GM19035 (cell line): ENCODE measurements around the gene METAP1D.

Experiments
- ATAC-seq: cut with Tn5 transposase; IDR thresholded peaks from one replicate; pipeline ENCODE4 v1.9.1; 2021; ENCODE audit not compliant: unreplicated experiment

Gene METAP1D

DNA sequence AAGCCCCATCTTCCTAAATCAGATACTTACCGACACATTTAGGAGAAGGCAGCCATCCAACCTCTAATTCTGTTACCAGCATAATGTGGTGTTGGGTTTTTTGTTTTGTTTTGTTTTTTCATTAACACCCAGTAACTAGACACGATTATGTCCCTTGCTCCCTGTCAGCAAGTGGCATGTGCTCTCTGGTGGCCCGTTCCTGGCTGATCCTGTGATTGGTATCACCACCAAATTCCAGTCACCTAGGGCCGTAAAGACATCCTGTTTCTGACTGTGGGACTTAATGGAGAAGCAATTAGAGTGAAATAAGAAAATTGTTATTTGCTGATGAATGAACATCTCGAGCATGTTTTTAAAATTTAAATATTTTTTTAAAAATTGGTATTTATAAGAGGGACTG, 79.7 kb downstream of the METAP1D start:
- ATAC-seq, result no peak

- ATAC-seq, result no peak
Measured at GRCh38 chr2:172079838-172080640, 80.3 kb downstream of the METAP1D start.

DNA sequence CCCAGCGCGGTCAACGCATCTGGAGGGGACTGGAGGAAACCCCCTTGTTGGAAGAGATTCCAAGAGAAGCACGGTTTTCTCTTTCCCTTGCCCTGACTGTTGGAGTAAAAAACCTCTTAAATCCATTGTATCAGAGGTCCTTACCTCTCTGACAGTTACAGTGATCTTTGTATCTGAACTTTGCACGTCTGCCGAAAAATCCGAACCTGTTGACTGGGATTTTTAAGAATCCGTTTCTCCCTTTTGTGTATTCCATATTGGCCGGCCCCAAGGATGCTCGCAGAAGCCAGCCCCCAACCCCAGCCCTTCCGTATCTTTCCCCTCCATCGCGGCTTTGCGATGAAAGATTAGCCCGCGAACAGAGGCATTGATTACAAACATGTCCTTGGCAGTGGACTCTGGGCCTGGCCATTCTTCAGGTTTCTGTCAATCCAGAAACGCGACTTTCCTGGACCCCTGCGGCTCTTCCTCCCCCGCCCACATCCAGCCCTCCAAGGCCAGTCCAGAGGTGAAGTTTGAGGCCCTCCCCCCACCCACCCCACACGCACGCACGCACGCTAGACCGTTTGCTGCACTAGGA, 81.0 kb downstream of the METAP1D start:
- ATAC-seq, result no peak

- ATAC-seq, result no peak
Measured at GRCh38 chr2:172081221-172082022, 81.7 kb downstream of the METAP1D start.

DNA sequence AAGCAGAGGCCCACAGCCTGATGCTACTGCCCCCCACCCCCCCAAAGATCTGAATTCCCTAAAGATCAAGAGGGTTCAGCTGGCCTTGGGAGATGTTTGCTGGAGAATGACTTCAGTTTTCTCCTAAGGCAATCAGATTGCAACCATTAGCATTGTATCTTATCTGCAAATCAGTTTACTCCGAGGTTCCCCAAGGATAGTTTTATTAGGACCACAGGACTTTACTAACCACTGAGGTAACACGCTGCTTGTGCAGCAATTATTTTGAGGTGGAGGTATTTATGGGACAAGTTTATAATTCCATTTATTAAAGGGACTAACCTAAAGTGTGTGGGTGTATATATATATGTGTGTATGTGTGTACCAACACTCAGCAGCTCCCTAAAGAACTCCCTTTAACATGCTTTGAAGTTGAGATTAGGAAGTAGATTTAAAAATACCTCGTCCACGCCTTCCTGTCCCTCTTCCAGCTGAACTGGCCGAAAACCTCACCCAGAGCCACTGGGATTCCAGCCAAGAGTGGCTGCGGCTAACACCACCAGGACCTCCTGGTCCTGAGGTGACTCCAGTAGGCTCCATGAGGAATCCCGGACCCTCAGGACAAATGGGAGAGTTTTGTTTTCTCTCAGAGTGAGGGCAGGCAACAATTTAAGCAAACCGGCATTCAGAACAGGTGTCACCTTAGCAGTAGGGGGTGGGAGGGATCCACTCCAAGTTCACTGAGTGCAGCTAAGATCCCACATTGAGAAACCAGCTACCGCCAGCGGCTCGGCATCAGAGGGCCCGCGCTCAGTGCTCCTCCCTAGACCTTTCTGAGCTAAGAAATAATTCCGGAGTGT, 82.6 kb downstream of the METAP1D start:
- no peak for ATAC-seq

DNA sequence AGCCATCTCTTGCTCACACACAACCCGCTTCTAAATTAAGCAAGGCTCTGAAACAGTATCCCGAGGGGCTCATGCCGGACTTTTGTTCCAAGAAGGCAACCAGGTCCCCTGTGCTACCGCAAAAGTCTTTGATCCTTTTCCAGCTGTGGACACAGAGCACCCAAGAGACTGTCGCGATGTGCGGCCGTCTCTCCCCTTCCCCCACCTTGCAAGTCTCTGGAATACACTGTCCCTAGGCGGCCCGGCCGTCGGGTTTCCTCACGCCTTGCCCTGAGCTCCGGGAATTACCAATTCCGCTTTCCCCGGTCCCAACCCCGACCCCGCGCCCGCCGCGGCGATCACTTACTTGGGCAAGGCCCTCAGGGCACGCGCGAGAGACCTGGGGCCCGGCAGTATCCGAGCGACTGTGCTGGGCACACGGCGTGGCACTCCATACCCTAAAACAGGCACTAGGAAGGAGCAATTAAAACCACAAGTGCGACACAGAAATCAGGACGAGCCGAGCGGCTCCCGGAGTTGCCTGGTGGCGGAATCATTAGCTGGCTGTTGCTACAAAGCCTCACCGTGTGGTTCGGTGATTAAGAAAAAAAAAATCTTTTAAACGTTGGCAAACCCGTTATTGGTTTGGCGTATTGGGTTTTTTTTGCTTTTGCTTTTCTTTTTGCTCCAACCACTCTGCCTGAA, 83.3 kb downstream of the METAP1D start:
- ATAC-seq, result no peak

- ATAC-seq, result no peak
Measured at GRCh38 chr2:172083628-172084394, 84.1 kb downstream of the METAP1D start.

- ATAC-seq, result no peak
Measured at GRCh38 chr2:172084395-172084644, 84.6 kb downstream of the METAP1D start.

GRCh38 chr2:172084645-172085459, 85.1 kb downstream of the METAP1D start:
- peak; percentile 88 for ATAC-seq

DNA sequence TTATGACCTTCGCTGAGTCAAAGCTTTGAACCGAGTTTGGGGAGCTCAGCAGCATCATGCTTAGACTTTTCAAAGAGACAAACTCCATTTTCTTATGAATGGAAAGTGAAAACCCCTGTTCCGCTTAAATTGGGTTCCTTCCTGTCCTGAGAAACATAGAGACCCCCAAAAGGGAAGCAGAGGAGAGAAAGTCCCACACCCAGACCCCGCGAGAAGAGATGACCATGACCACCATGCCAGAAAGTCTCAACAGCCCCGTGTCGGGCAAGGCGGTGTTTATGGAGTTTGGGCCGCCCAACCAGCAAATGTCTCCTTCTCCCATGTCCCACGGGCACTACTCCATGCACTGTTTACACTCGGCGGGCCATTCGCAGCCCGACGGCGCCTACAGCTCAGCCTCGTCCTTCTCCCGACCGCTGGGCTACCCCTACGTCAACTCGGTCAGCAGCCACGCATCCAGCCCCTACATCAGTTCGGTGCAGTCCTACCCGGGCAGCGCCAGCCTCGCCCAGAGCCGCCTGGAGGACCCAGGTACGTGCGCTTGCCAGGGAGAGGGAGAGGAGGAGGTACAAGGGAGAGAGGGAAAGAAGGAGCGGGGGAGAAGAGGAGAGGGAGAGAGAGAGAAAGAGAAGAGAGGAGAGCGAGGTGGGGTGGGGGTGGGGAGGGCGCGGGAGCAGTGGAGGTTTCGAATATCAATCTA, 85.9 kb downstream of the METAP1D start, which contains the start of gene DLX1:
DLX1 (plus strand) TSS at position 48 of the 700 bp plus-strand sequence; CDS start at position 219, 171 bp downstream.
- ATAC-seq, result peak; percentile 11

DNA sequence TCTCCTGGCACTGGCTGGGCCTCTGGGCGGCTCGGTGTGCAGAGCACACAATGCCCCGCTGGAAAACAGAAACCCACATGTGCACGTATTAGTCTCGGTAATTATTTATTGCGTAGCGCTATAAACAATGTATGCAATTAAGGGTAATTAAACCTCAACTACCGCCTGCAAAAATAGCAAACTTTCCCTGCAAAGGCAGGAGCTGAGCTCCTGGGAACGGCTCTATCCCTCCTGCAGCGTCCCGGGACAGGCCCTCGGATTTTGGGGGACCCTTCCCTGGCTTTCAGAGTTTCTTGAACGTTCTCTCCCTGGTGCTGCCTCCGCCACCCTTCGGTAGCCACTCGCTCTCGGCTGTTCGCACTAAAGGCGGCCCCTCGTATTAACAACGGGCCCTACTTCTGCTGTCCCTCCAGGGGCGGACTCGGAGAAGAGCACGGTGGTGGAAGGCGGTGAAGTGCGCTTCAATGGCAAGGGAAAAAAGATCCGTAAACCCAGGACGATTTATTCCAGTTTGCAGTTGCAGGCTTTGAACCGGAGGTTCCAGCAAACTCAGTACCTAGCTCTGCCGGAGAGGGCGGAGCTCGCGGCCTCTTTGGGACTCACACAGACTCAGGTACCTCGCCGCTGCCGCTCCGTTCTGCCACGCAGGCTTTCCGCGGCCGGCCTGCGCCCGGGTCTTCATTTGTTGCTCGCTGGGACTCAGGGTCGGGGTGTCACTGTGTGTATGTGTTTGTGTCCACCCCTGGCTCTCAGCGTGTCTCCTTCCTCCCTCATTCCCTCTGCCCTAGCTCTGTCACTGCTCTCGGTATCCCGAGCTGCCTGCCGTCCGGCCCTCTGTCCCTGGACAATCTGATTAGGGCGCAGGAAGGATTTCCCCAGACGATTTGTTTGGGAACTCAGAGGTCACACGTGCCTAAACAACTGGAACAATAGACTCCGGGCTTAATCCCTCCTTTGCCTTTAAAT, 86.8 kb downstream of the METAP1D start:
- no peak for ATAC-seq

DNA sequence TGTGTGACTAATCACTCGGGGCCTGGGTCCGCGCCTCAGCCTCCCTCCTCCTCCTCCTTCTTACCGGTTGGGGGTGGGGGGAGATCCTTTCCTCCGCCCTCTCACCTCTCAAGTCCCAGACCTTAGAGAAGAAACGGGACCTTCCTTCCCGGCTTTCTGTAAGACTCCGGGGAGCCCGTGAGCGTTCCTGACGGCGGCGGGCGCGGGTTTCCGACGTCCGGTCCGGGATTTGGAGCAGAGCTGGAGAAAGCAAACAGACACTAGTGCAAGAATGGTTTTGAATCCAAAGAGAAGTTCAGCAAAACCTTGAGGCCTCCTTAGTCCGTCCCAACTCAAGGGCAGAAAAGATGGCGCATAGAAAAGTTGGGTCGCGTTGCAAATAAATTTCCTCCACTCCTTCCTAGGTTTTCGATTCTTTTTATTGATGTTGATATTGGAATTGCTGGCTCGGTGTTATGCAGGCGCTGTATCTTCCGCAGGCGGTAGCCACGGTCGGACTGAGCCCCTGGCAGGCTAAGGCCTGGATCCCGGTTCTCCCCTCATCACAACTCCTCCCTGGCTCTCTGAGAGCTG, 87.5 kb downstream of the METAP1D start:
- no peak for ATAC-seq

- ATAC-seq, result no peak
Measured at GRCh38 chr2:172087780-172088244, 88.1 kb downstream of the METAP1D start.

DNA sequence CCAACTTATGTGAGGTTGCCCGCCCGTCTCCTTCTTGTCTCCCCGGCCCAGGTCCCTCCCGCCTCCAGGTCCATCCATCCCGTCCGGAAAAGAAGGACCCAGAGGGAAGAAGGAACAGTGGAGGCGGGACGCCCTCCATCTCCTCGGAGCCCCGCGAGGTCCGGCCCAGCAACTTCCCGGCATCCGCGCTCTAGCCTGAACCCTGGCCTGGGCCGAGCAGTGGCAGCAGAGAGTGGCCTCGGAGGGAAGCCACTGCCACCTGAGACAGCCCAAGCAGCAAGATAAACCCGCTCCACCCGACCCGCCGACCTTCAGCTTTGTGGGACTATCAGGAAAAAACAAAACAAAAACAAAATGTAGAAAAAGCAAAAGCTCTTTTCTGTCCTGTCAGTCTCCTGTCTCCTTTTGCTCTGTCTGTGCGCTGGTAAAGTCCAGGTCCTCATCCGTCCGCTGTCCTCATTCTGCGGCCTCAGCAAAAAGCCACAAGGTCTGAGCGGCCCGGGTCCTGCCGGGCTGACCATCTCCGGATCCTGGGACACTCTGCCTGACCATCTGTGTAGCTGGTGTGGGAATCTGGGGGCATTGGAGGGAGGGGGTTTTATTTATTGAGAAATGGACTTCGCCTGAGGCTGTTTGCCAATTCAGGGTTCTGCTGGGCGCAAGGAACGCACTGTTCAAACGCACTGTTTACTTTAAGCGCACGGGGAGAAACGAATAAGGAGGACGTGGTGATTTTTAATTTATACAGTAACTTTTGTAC, 88.7 kb downstream of the METAP1D start:
- no peak for ATAC-seq

DNA sequence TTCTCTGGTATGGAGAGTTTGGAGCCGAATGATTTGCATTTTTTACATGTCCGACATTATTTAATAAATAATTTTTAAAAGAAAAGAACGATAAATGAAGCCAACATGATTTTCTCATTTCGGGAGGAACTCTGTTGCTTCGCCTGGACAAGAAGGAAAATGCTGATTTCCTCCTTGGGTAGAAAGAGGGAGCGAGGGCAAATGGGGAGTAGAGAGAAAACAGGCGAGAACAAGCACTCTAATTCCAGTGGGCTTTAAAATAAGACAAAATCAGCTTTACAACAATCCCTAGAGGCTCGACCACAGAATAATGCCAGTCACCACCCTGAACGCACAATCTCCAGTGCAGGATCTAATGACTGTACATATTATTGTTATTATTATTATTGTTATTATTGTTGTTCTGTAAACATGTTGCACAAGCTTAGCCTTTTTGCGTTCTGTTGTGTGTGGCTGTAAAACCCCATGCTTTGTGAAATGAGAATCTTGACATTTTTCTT, 89.3 kb downstream of the METAP1D start:
- no peak for ATAC-seq

GRCh38 chr2:172089633-172090032, 89.9 kb downstream of the METAP1D start:
- ATAC-seq, result no peak
